B cell (primary cell): ENCODE data around the gene USP14.
"Not testable (repeated sequence)": the region's sequence is repeated elsewhere in the genome, so short reads cannot be mapped to it uniquely, and the experiment has no call there.

Experiments used
- CTCF ChIP-seq: fragments of 200-600 bp; IDR thresholded peaks from one replicate; pipeline ENCODE4 v1.8.0; 2022; ENCODE audit warnings: antibody characterized with exemption, mild to moderate bottlenecking
- EZH2 ChIP-seq: IDR thresholded peaks from 2 replicates; pipeline ENCODE4 v1.6.1; 2012; ENCODE audit warnings: borderline replicate concordance, low read depth, mild to moderate bottlenecking, moderate library complexity, low read length; ENCODE audit not compliant: insufficient read depth, poor library complexity, severe bottlenecking

- TF ChIP-seq CTCF, EZH2: not testable (repeated sequence)
Measured at GRCh38 chr18:109922-110261, 48.5 kb upstream of the USP14 start.
